HG03139 (cell line): Measurements from ENCODE around the gene CCDC85C.

Experiments
- ATAC-seq: cut with Tn5 transposase; IDR thresholded peaks from one replicate; pipeline ENCODE4 v1.9.1; 2021; ENCODE audit not compliant: unreplicated experiment

The CCDC85C gene

DNA sequence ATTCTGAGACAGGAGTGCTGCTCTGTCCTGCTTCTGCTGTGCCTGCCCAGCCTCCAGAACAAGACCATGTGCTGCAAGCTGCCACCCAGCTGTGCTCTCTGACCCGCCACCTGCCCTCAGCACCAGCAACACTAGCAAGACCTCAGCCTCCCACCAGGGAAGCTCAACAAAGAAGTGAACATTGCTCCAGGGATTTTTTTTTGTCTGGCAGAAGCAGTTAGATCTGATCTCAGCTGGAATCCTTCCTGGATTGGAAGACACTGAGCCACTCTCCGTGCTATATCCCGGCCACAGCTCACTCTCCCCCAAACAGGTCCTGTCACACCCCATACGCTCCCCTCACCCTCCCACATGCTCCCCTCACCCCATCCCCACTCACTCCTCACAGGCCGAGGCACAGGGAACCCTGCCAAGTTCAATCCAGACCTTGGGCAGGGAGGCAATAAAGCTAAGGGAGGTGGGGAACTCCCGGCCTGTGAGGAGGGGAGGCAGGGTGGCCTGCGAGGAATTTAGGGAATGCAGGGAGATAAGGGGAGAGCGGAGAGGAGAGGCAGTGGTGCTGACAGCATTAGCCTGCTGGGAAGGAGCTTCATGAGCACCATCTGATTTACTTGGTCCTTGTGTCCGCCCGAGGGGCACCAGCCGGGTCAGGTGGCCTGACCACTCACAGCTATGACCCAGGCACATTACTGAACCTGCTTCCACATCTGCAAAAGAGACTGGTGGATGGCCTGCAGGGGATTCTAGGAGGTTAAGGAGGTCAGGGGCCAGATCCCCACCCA is 29.7 kb downstream of the CCDC85C start:
- no peak for ATAC-seq

DNA sequence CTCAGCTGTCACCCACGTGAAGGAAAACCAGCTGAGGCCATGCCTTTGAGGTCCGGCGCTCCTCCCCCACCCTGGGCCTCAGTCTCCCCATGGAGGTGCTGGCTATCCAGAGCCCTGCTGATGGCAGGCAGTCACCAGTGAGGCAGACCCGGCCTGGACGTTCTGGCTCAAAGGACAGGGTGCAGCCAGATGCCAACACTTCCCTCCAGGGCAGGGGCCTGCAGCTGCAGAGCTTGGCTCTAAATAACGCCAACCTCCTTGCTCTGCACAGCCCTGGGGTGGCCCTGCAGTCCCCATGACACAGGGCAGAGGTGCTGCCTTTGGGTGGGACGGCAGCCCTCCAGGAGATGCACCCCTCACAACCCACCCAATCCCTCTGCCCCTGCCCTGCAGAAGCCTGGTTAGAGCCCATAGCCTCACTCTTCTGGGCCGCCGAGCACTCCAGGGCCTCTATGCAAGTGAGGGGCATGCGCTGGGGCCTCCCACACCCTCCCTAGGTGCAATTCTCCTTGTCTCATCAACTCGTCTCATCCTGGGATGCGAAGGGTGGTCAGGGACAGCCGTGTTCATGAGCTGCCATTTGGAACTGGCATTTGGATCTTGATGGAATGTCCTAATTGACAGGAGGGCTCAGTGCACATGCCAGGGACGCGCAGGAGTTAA is 30.4 kb downstream of the CCDC85C start:
- no peak for ATAC-seq

DNA sequence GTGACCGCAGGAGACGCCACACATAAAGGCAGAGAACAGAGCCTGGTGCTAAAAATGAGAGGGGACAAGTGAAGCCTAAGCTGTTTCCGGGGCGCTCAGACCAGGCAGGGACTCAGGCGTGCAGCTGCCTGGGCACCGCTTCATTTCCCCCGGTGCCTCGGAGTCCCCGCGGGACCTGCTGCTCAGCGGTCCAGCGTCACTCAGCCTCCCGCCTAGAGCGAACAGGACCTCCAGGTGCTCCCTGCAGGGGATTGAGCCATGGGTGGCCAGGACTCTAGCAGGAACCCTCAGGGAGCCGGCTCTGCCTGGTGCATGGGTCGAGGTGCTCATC is 31.0 kb downstream of the CCDC85C start:
- ATAC-seq, result no peak

- ATAC-seq, result no peak
Measured at GRCh38 chr14:99572173-99572999, 31.6 kb downstream of the CCDC85C start.

- no peak for ATAC-seq
Measured at GRCh38 chr14:99571303-99571986, 32.6 kb downstream of the CCDC85C start.

- no peak for ATAC-seq
Measured at GRCh38 chr14:99570544-99571302, 33.3 kb downstream of the CCDC85C start.

DNA sequence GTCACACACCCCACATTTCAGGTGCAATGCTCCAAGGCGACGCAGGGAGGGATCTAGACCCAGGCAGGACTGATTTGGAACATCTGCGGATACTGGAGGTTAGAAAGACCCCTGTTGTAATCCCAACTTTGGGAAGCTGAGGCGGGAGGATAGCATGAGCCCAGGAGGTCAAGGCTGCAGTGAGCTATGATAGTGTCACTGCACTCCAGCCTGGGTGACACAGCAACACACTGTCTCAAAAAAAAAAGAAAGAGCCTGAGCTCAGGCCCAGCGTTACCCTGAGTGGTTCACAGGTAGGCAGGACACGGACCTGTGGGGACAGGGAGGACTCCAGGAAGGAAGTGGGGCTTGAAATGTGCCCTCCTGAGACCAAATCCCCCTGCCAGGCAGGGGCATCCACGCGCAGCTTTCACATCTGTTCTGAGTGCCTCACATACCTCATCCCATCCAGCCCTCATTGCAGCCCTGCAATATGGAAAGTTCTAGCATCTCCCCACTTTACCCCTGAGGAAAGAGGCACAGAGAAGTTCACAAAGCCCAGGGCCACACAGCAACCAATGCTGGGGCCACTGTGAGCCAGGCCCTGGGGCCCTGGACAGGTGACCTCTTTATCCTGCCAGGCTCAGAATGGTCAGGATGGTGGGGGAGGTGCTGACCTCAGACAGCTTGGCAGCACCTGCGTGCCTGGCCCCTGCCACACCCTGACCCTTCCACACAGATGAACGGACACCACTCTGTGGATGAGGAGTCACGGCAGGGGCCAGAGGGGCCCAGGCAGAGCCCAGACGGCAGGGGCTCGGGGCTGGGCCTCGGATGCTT is 34.1 kb downstream of the CCDC85C start:
- no peak for ATAC-seq

DNA sequence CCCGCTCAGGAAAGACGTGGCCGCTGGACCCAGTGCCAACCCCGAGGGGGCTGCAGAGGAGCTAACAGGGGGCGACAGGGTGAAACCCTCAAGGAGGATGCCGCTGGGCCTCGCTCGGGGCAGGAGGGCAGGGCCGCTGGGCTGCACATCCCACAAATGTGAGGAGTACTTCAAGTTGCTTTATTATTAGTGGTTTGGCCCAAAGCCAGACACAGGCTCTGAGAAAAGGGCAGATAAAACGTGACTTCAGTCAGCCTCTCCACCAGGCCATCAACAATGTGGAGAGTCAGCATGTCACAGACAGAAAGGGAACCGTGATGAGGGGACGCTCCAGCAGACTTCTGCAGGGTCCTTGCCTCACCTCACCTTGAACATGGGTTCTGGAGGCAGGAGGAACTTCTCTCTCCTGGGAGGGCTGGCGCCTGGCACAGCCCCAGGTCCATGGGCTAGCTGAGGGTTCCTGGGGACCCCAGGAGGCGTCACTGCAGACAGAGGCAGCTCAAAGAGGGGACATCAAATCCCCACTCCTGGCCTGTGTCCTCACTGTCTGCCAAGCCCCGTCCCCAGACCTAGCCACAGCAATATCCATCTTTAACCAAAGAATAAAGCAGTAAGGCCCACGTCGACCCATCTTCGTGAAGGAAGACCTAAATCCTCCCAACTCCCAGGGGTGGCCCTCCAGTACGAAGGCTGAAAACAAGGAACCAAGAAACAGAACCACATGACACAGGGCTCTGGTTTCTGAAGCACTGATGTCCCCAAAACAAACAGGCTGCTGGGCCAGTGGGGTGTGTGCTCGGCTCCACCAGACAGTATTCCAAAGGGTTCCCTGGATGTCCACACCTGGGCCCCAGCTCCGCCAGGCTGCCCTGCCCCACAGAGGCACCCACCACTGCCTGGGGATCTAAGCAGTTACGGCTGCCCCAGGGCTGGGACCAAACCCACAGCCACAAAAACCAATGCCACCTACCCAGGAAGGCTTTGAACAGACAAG is 35.1 kb downstream of the CCDC85C start:
- ATAC-seq, result no peak

- no peak for ATAC-seq
Measured at GRCh38 chr14:99566390-99567354, 37.3 kb downstream of the CCDC85C start.

DNA sequence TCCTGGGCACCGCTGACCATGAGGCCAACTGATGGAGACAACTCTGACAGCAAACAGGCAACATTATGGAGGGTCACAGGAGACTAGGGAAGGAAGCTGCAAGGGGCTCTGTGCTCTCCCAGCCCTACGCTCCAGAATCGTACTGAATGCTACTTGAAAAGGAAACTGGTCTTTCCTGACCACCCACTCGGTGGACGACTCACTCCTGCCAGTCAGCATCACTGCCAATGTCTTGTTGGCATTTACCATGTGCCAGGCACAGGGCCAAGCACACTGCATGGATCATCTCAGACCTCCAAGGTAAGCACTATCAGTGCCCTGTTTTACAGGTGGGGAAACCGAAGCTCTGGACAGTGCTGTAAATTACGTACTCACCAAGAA is 38.0 kb downstream of the CCDC85C start:
- no peak for ATAC-seq

- ATAC-seq, result no peak
Measured at GRCh38 chr14:99565383-99565782, 38.6 kb downstream of the CCDC85C start.

DNA sequence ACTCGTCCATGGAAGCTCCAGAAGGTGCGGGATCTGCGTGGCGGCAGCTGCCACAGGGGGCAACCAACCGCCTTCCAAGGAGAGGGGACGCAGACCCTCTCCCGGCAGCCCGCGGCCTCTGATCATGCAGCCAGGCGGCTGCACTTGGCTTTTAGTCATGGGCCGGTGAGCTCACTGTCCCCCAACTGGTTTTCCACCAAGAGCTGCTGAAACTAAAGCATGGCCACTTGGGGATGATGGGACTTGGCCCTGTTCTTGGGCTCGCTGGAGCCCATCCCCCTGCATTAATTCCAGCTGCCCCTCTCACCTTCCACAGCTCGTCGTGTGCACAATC is 39.1 kb downstream of the CCDC85C start:
- no peak for ATAC-seq

- ATAC-seq, result no peak
Measured at GRCh38 chr14:99564256-99564925, 39.6 kb downstream of the CCDC85C start.

GRCh38 chr14:99563749-99564129 is 40.3 kb downstream of the CCDC85C start:
- no peak for ATAC-seq

GRCh38 chr14:99562856-99563748 is 40.9 kb downstream of the CCDC85C start:
- no peak for ATAC-seq

DNA sequence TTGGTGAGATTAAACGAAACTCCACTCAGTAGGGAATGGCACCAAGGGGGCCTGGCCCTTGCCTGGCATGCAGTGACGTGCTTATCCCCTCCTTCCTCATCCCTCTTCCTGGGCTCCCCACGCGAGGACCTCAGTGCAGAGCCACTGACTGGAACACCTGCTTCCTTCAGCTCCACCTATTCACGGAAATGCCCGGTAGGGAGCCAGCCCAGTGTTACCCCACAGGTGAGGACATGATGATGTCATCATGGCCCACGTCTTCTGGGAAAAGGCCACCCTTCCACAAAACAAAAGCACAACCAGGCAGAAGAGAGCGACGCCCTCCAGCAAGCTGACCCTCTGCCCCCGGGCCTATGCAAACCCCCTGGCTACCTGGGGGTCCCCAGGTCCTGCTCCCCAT is 42.1 kb downstream of the CCDC85C start:
- no peak for ATAC-seq
